IPS-15b (cell line): ENCODE measurements around the gene ELK3.
"Not testable (repeated sequence)": the region's sequence is repeated elsewhere in the genome, so short reads cannot be mapped to it uniquely, and the experiment has no call there.

Experiments
- H3K27me3 ChIP-seq: one replicate; pipeline ENCODE4 v1.6.1; 2013; ENCODE audit warnings: low read length; ENCODE audit not compliant: control insufficient read depth, insufficient read depth
- H3K36me3 ChIP-seq: one replicate; pipeline ENCODE4 v1.6.1; 2013; ENCODE audit warnings: low read length; ENCODE audit not compliant: control insufficient read depth, insufficient read depth
- H3K4me1 ChIP-seq: one replicate; pipeline ENCODE4 v1.6.1; 2013; ENCODE audit warnings: mild to moderate bottlenecking, low read length; ENCODE audit not compliant: control insufficient read depth, insufficient read depth
- H3K4me3 ChIP-seq: one replicate; pipeline ENCODE4 v1.5.1; 2013; ENCODE audit warnings: low read depth, low read length
- H3K9ac ChIP-seq: one replicate; pipeline ENCODE4 v1.6.1; 2013; ENCODE audit warnings: low read depth, mild to moderate bottlenecking, low read length
- H3K9me3 ChIP-seq: one replicate; pipeline ENCODE4 v1.6.1; 2013; ENCODE audit warnings: mild to moderate bottlenecking, low read length; ENCODE audit not compliant: control insufficient read depth, insufficient read depth

The ELK3 gene

GRCh38 chr12:96308881-96309280 is 114.7 kb downstream of the ELK3 start:
- Histone ChIP-seq H3K27me3 (no peaks in the 10 kb centered on the region), H3K36me3 (no peaks in the 10 kb centered on the region), H3K9ac (no peak overlapping the region), H3K4me3 (no peak overlapping the region), H3K9me3 (no peaks in the 10 kb centered on the region), H3K4me1 (peaks cover 6% of the 10 kb centered on the region)

- Histone ChIP-seq H3K9ac (no peak overlapping the region), H3K4me3 (no peak overlapping the region), H3K4me1 (no peaks in the 10 kb centered on the region), H3K27me3 (no peaks in the 10 kb centered on the region), H3K9me3 (no peaks in the 10 kb centered on the region), H3K36me3 (no peaks in the 10 kb centered on the region)
Measured at GRCh38 chr12:96310067-96310466, 115.9 kb downstream of the ELK3 start.

- no peak overlapping the region for H3K9ac ChIP-seq
- no peaks in the 10 kb centered on the region for H3K27me3 ChIP-seq
- H3K9me3 ChIP-seq, result no peaks in the 10 kb centered on the region
- H3K36me3 ChIP-seq, result no peaks in the 10 kb centered on the region
- no peak overlapping the region for H3K4me3 ChIP-seq
- no peaks in the 10 kb centered on the region for H3K4me1 ChIP-seq
Measured at GRCh38 chr12:96311191-96311590, 117.0 kb downstream of the ELK3 start.

GRCh38 chr12:96313606-96314005 is 119.4 kb downstream of the ELK3 start:
- Histone ChIP-seq H3K4me3 (no peak overlapping the region), H3K36me3 (no peaks in the 10 kb centered on the region), H3K9me3 (no peaks in the 10 kb centered on the region)

GRCh38 chr12:96314723-96315122 is 120.5 kb downstream of the ELK3 start:
- H3K4me1 ChIP-seq, result no peaks in the 10 kb centered on the region
- no peaks in the 10 kb centered on the region for H3K9me3 ChIP-seq
- H3K27me3 ChIP-seq, result no peaks in the 10 kb centered on the region
- no peak overlapping the region for H3K9ac ChIP-seq
- H3K36me3 ChIP-seq, result no peaks in the 10 kb centered on the region
- no peak overlapping the region for H3K4me3 ChIP-seq

More at GRCh38 chr12:96313606-96314005, 119.4 kb downstream of the ELK3 start:
- Histone ChIP-seq H3K9ac (no peak overlapping the region), H3K27me3 (no peaks in the 10 kb centered on the region), H3K4me1 (no peaks in the 10 kb centered on the region)

GRCh38 chr12:96315741-96316481 is 121.7 kb downstream of the ELK3 start:
- peak overlapping the region; percentile 42 for H3K4me3 ChIP-seq
- peak overlapping the region; percentile 57 for H3K9ac ChIP-seq
- not testable (repeated sequence) for H3K27me3 ChIP-seq

GRCh38 chr12:96317801-96318200 is 123.6 kb downstream of the ELK3 start:
- not testable (repeated sequence) for H3K36me3 ChIP-seq, H3K4me1 ChIP-seq, H3K9ac ChIP-seq, H3K27me3 ChIP-seq, H3K9me3 ChIP-seq, H3K4me3 ChIP-seq

More at GRCh38 chr12:96315741-96316481, 121.7 kb downstream of the ELK3 start:
- not testable (repeated sequence) for H3K4me1 ChIP-seq, H3K36me3 ChIP-seq, H3K9me3 ChIP-seq
